A549 (cell line): ENCODE data around the gene DDN. TPM values are rescaled to one million over a fixed set of nuclear protein-coding genes. Genes with fewer than 3 reads are reported as not detected.

Experiments
- ATAC-seq, 2 experiments: fragments of 200-7000 bp in 1 of 2; fragments of >200 bp in 1 of 2; cut with Nextera tagmentation in 1 of 2; cut with Tn5 transposase in 1 of 2; 3 replicates each; pipeline versions ENCODE4 v1.8.0 to v1.9.1; 2018 to 2020; ENCODE audit warnings: mild to moderate bottlenecking in 1 of 2, moderate library complexity in 1 of 2
- CTCF ChIA-PET: fragments of 300-600 bp; sonication (Branson Sonifier 250); formaldehyde crosslinking; extraction: SDS; loops from one replicate; lab custom pipeline; 2021; ENCODE audit warnings: antibody characterized with exemption, inconsistent platforms; lab: Yijun Ruan, JAX
- POLR2A ChIA-PET: fragments of 350-600 bp; formaldehyde crosslinking; extraction: SDS; loops from one replicate; lab custom pipeline; 2021; ENCODE audit warnings: antibody characterized with exemption, inconsistent platforms; lab: Yijun Ruan, JAX
- DNase-seq, 2 experiments: peaks; one replicate each; pipeline versions ENCODE4 v3.0.0 to v3.0.0-alpha.2; 2011 to 2016; ENCODE audit warnings: low read depth in 1 of 2, low spot score in 1 of 2
- FAIRE-seq: peaks from 2 replicates; lab custom pipeline; 2011; peaks lifted over from hg19 to GRCh38; lab: Jason Lieb, UNC
- H3K27ac ChIP-seq, 2 experiments: fragments of >200 bp; sonication (Bioruptor Twin); formaldehyde crosslinking; 3 replicates each; pipeline ENCODE4 v1.5.1; 2016 to 2017
- H3K4me1 ChIP-seq: fragments of >200 bp; sonication (Bioruptor Twin); formaldehyde crosslinking; 3 replicates; pipeline ENCODE4 v1.6.1; 2016
- H3K4me2 ChIP-seq: fragments of >200 bp; sonication (Bioruptor Twin); formaldehyde crosslinking; 3 replicates; pipeline ENCODE4 v1.6.1; 2016
- H3K4me3 ChIP-seq: fragments of >200 bp; sonication (Bioruptor Twin); formaldehyde crosslinking; 3 replicates; pipeline ENCODE4 v1.5.1; 2016
- H3K9me3 ChIP-seq: fragments of >200 bp; sonication (Bioruptor Twin); formaldehyde crosslinking; 3 replicates; pipeline ENCODE4 v1.6.1; 2016
- BHLHE40 ChIP-seq: IDR thresholded peaks from 2 replicates; pipeline ENCODE4 v1.6.1; 2012; ENCODE audit warnings: low read depth, low read length, inconsistent platforms
- CBX2 ChIP-seq: fragments of 200-600 bp; sonication (generic); IDR thresholded peaks from 2 replicates; pipeline ENCODE4 v1.6.1; 2016; ENCODE audit warnings: low read depth, mild to moderate bottlenecking, borderline replicate concordance
- CEBPB ChIP-seq, 2 experiments: fragments of >200 bp in 1 of 2; sonication (Bioruptor Twin) in 1 of 2; formaldehyde crosslinking in 1 of 2; IDR thresholded peaks; 2 replicates each; pipeline ENCODE4 v1.6.1; 2012 to 2016
- CHD4 ChIP-seq: fragments of 200-600 bp; sonication (generic); IDR thresholded peaks from 2 replicates; pipeline ENCODE4 v1.6.1; 2016; ENCODE audit warnings: antibody characterized with exemption, mild to moderate bottlenecking, borderline replicate concordance
- EHMT2 ChIP-seq: fragments of 200-600 bp; sonication (generic); IDR thresholded peaks from 2 replicates; pipeline ENCODE4 v1.6.1; 2016; ENCODE audit warnings: antibody characterized with exemption, low read depth, mild to moderate bottlenecking, moderate library complexity
- EP300 ChIP-seq, 2 experiments: fragments of >200 bp; sonication (Bioruptor Twin); formaldehyde crosslinking; IDR thresholded peaks; 2 replicates in 1 of 2; 3 replicates in 1 of 2; pipeline ENCODE4 v1.6.1; 2016 to 2017
- ESRRA ChIP-seq: fragments of 150-350 bp; IDR thresholded peaks from 2 replicates; pipeline ENCODE4 v1.6.1; 2014; ENCODE audit warnings: mild to moderate bottlenecking, low read length, borderline replicate concordance
- HMGXB4 ChIP-seq: fragments of 250-450 bp; sonication (Bioruptor Pico); IDR thresholded peaks from 2 replicates; pipeline ENCODE4 v1.5.0; 2021; ENCODE audit warnings: mild to moderate bottlenecking, moderate library complexity, borderline replicate concordance
- KDM1A ChIP-seq: fragments of 200-600 bp; sonication (generic); IDR thresholded peaks from 2 replicates; pipeline ENCODE4 v1.6.1; 2016; ENCODE audit warnings: low read depth, mild to moderate bottlenecking
- NPAS2 ChIP-seq: fragments of 250-450 bp; sonication (Bioruptor Pico); IDR thresholded peaks from 2 replicates; pipeline ENCODE4 v1.8.0; 2022; ENCODE audit warnings: mild to moderate bottlenecking, moderate library complexity, borderline replicate concordance
- NR3C1 ChIP-seq: fragments of >200 bp; sonication (Bioruptor Twin); formaldehyde crosslinking; IDR thresholded peaks from 3 replicates; pipeline ENCODE4 v1.6.1; 2017
- POLR2AphosphoS2 ChIP-seq: conservative IDR thresholded peaks from 2 replicates; pipeline ENCODE4 v1.6.1; 2012; ENCODE audit warnings: low read length, improper control_type of control experiment, inconsistent platforms
- RAD21 ChIP-seq, 2 experiments: fragments of >200 bp in 1 of 2; sonication (Bioruptor Twin) in 1 of 2; formaldehyde crosslinking in 1 of 2; IDR thresholded peaks in 1 of 2; conservative IDR thresholded peaks in 1 of 2; 2 replicates in 1 of 2; 3 replicates in 1 of 2; pipeline ENCODE4 v1.6.1; 2012 to 2018; ENCODE audit warnings: inconsistent platforms in 1 of 2
- ZNF302 ChIP-seq: fragments of 250-450 bp; sonication (Bioruptor Pico); IDR thresholded peaks from 2 replicates; pipeline ENCODE4 v1.9.0; 2021; ENCODE audit warnings: inconsistent platforms, mild to moderate bottlenecking, moderate library complexity
- ZSCAN20 ChIP-seq: fragments of 250-450 bp; sonication (Bioruptor Pico); IDR thresholded peaks from 2 replicates; pipeline ENCODE4 v1.8.0; 2022; ENCODE audit warnings: mild to moderate bottlenecking, moderate library complexity
- WGBS: methylation state at CpG from one replicate; pipeline ENCODE4 v1.1.6; 2017; ENCODE audit errors: missing lambda C conversion rate; 5-methylcytosine and 5-hydroxymethylcytosine counted together
- polyA plus RNA-seq, 4 experiments: library from polyadenylated mRNA; depleted of rRNA in 3 of 4; stranded (reverse); fragments of >200 nt; fragmentation: RNase III in 1 of 4; extraction: RNeasy Plus Mini Kit Qiagen cat#74134 plus additional on column Dnase treatment in 1 of 4; gene quantifications; 2 replicates in 3 of 4; 3 replicates in 1 of 4; pipeline ENCODE4 v1.2.3, GENCODE V29; 2011 to 2017
- TF ChIP-seq, protein P1 (sequence below): fragments of 200-600 bp; sonication (generic); IDR thresholded peaks from 2 replicates; pipeline ENCODE4 v1.6.1; 2016; ENCODE audit warnings: antibody characterized with exemption, mild to moderate bottlenecking, moderate library complexity

Gene DDN
- polyA plus RNA-seq, 2 of the 4 experiments (the other 2 are of a cell fraction), result 0.12 to 0.50 TPM

DNA sequence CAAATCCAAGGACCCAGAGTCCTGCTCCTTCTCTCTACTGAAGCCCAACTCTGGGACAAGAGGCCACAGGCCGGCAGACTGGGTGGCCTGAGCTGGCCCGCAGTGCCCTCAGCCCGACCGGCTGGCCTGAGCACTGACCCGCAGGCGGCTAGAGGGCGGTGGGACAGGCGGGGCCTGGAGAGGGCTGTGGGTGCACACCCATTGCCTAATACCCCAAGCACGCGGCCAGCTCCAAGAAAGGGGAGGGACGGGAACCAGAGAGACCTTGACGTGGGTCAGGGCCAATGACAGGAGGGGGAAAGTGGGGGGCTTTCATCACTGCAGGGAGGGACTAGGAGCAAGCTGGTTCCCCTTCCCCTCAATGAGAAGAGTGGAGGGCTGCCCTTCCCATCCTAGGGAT, 25.6 kb downstream of the DDN start (continued):
- TF ChIP-seq BHLHE40 (no peak), ZSCAN20 (CRISPR knock-in tag) (no peak), EHMT2 (no peak), EP300 (IDR thresholded peaks at IDR 0.05) (no peak), NR3C1 (no peak), NPAS2 (CRISPR knock-in tag) (no peak)

GRCh38 chr12:48972952-48973483, 26.2 kb downstream of the DDN start:
- POLR2A ChIA-PET, result interaction anchor here (1.2 kb wide), 1 partner anchor 15 kb away, joined by 3 read pairs; no protein-coding TSS in a partner anchor
- Histone ChIP-seq H3K4me1 (peaks cover 24% of the 10 kb centered on the region), H3K9me3 (no peaks in the 10 kb centered on the region), H3K4me3 (no peak overlapping the region), H3K4me2 (no peak overlapping the region), H3K27ac (no peak overlapping the region)
- 66% methylated on average over 3 of the region's 3 CpGs for WGBS
- no peak for ATAC-seq
- no peak for FAIRE-seq
- TF ChIP-seq BHLHE40 (no peak), ESRRA (no peak), KDM1A (no peak), HMGXB4 (no peak), CEBPB (IDR thresholded peaks at IDR 0.05) (no peak), CHD4 (no peak), CBX2 (no peak)
- TF ChIP-seq, protein P1, sequence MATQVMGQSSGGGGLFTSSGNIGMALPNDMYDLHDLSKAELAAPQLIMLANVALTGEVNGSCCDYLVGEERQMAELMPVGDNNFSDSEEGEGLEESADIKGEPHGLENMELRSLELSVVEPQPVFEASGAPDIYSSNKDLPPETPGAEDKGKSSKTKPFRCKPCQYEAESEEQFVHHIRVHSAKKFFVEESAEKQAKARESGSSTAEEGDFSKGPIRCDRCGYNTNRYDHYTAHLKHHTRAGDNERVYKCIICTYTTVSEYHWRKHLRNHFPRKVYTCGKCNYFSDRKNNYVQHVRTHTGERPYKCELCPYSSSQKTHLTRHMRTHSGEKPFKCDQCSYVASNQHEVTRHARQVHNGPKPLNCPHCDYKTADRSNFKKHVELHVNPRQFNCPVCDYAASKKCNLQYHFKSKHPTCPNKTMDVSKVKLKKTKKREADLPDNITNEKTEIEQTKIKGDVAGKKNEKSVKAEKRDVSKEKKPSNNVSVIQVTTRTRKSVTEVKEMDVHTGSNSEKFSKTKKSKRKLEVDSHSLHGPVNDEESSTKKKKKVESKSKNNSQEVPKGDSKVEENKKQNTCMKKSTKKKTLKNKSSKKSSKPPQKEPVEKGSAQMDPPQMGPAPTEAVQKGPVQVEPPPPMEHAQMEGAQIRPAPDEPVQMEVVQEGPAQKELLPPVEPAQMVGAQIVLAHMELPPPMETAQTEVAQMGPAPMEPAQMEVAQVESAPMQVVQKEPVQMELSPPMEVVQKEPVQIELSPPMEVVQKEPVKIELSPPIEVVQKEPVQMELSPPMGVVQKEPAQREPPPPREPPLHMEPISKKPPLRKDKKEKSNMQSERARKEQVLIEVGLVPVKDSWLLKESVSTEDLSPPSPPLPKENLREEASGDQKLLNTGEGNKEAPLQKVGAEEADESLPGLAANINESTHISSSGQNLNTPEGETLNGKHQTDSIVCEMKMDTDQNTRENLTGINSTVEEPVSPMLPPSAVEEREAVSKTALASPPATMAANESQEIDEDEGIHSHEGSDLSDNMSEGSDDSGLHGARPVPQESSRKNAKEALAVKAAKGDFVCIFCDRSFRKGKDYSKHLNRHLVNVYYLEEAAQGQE, result no peak
- DNase-seq, result no peak
- CTCF ChIA-PET, result interaction anchor here (70.2 to 77.5 kb wide), 2 partner anchors 7 to 19 kb away, joined by 2584 read pairs; partner anchors contain the start of genes ARF3, DDN, FKBP11 and PRKAG1

- ATAC-seq (peak in 1 of 2 experiments; percentile 20; a peak in 3 of 6 replicates), DNase-seq (no peak), FAIRE-seq (no peak)
- H3K4me3 ChIP-seq, result peak overlapping the region; percentile 48; the same call in 1 of the 3 replicates
- no peak overlapping the region for H3K27ac ChIP-seq
- no peak for TF ChIP-seq ZNF302 (CRISPR knock-in tag)
- peak in 1 of 2 experiments; percentile 4; a peak in 1 of 5 replicates for TF ChIP-seq RAD21 (conservative IDR thresholded peaks at IDR 0.05 in 1 of 2, IDR thresholded peaks at IDR 0.05 in 1 of 2)
- TF ChIP-seq POLR2AphosphoS2, result no peak
- ChIA-PET CTCF (interaction anchor here (70.2 to 77.5 kb wide), 2 partner anchors 7 to 18 kb away, joined by 2584 read pairs; partner anchors contain the start of genes ARF3, DDN, FKBP11 and PRKAG1), POLR2A (interaction anchor here (1.2 kb wide), 1 partner anchor 15 kb away, joined by 3 read pairs; no protein-coding TSS in a partner anchor)
- peaks cover 23% of the 10 kb centered on the region for H3K4me1 ChIP-seq
- H3K4me2 ChIP-seq, result peak overlapping the region; percentile 88; the same call in 2 of the 3 replicates
- WGBS, result 81% methylated on average over 21 of the region's 23 CpGs
- H3K9me3 ChIP-seq, result no peaks in the 10 kb centered on the region
Observed at GRCh38 chr12:48972213-48972951, 26.8 kb downstream of the DDN start.
